SU-DHL-6 (cell line): ENCODE measurements around the gene KIRREL1.

Experiments
- H2AFZ ChIP-seq: fragments of 200-600 bp; sonication (generic); 2 replicates; pipeline ENCODE4 v1.6.1; 2014; ENCODE audit warnings: low read depth, mild to moderate bottlenecking, moderate library complexity, mixed read lengths, antibody characterized with exemption, low read length; ENCODE audit not compliant: severe bottlenecking
- H3F3A ChIP-seq: fragments of 200-600 bp; shearing (Covaris generic); 2 replicates; pipeline ENCODE4 v1.6.0; 2016; ENCODE audit warnings: antibody characterized with exemption, mild to moderate bottlenecking; ENCODE audit not compliant: insufficient read depth
- H3K27ac ChIP-seq: fragments of 200-600 bp; sonication (generic); 2 replicates; pipeline ENCODE4 v1.5.1; 2016; ENCODE audit warnings: low read depth, mild to moderate bottlenecking, low read length, moderate library complexity, mixed read lengths
- H3K27me3 ChIP-seq: fragments of 200-600 bp; sonication (generic), shearing (Covaris generic); 2 replicates; pipeline ENCODE4 v1.6.0; 2014; ENCODE audit warnings: mild to moderate bottlenecking, low read length
- H3K36me3 ChIP-seq: fragments of 200-600 bp; sonication (generic); 2 replicates; pipeline ENCODE4 v1.6.1; 2014; ENCODE audit warnings: mild to moderate bottlenecking, low read length, mixed read lengths
- H3K4me2 ChIP-seq: fragments of 300-600, 200-600 bp; shearing (Covaris generic), sonication (generic); 2 replicates; pipeline ENCODE4 v1.6.0; 2014; ENCODE audit warnings: low read length, low read depth, mild to moderate bottlenecking; ENCODE audit not compliant: poor library complexity, severe bottlenecking
- H3K4me3 ChIP-seq: fragments of 200-600 bp; sonication (generic); 2 replicates; pipeline ENCODE4 v1.5.1; 2014; ENCODE audit warnings: antibody characterized with exemption, low read length, mild to moderate bottlenecking, mixed read lengths; ENCODE audit not compliant: insufficient read depth, poor library complexity, severe bottlenecking
- H3K79me2 ChIP-seq: fragments of 200-600 bp; sonication (generic); 2 replicates; pipeline ENCODE4 v1.6.1; 2014; ENCODE audit warnings: mild to moderate bottlenecking, low read length, moderate library complexity; ENCODE audit not compliant: insufficient read depth
- H3K9ac ChIP-seq: fragments of 200-600 bp; sonication (generic); 2 replicates; pipeline ENCODE4 v1.7.0; 2014; ENCODE audit warnings: mild to moderate bottlenecking, low read length
- H3K9me2 ChIP-seq: fragments of 200-600 bp; sonication (generic); replicated peaks from 2 replicates; pipeline ENCODE4 v1.6.1; 2014; ENCODE audit warnings: low read length; ENCODE audit not compliant: insufficient read depth
- H3K9me3 ChIP-seq: fragments of 200-600 bp; sonication (generic); 2 replicates; pipeline ENCODE4 v1.6.1; 2014; ENCODE audit warnings: low read length, mixed read lengths; ENCODE audit not compliant: insufficient read depth
- H4K20me1 ChIP-seq: fragments of 200-600 bp; sonication (generic); 2 replicates; pipeline ENCODE4 v1.6.1; 2014; ENCODE audit warnings: low read depth, mild to moderate bottlenecking, antibody characterized with exemption, low read length, moderate library complexity, mixed read lengths
- EZH2phosphoT487 ChIP-seq: fragments of 200-600 bp; sonication (generic), shearing (Covaris generic); conservative IDR thresholded peaks from 2 replicates; pipeline ENCODE4 v1.6.1; 2018; ENCODE audit warnings: mild to moderate bottlenecking, antibody characterized with exemption, low read length, moderate library complexity, mixed read lengths
- TF ChIP-seq, protein P1 (sequence below): fragments of 200-600 bp; sonication (generic); IDR thresholded peaks from one replicate; pipeline ENCODE4 v1.5.1; 2017; ENCODE audit warnings: antibody characterized with exemption, mild to moderate bottlenecking, low read length, moderate library complexity; ENCODE audit not compliant: insufficient read depth, poor library complexity, severe bottlenecking

Gene KIRREL1

DNA sequence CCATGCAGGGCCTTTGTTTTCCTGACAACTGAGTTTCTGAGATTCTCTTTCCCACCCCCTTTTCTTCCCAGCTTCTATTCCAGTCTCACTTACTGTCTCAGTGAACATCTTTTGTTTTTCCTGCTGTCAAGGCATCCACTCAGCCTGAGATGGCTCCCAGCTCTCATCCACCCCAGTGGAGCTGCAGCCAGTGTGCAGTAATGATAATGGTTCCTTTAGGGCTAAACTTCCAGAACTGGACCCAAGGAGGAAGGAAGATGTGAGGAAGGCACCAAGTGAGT, 44.4 kb upstream of the KIRREL1 start:
- no peak for TF ChIP-seq EZH2phosphoT487
- TF ChIP-seq, protein P1, sequence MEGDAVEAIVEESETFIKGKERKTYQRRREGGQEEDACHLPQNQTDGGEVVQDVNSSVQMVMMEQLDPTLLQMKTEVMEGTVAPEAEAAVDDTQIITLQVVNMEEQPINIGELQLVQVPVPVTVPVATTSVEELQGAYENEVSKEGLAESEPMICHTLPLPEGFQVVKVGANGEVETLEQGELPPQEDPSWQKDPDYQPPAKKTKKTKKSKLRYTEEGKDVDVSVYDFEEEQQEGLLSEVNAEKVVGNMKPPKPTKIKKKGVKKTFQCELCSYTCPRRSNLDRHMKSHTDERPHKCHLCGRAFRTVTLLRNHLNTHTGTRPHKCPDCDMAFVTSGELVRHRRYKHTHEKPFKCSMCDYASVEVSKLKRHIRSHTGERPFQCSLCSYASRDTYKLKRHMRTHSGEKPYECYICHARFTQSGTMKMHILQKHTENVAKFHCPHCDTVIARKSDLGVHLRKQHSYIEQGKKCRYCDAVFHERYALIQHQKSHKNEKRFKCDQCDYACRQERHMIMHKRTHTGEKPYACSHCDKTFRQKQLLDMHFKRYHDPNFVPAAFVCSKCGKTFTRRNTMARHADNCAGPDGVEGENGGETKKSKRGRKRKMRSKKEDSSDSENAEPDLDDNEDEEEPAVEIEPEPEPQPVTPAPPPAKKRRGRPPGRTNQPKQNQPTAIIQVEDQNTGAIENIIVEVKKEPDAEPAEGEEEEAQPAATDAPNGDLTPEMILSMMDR, result no peak

DNA sequence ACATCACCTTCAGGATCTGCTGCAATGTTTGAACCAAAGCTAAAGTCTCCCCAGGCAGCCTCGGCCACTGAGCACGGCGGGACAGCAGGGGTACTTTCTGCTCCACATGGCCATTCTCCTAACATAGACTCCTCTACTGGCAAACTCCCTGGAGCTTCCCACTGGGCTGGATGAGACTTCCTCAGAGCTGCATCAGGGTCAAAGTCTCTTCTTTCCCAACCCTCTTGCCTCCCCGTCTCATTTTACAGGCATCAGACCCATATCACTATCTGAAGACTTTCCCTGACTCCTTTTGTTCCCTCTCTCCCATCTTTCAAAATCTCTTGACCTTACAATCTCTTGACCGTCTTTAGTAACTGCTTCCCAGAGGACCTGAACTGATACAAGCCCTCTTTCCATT, 42.2 kb upstream of the KIRREL1 start:
- Histone ChIP-seq H3K9ac (no peak overlapping the region), H3K36me3 (no peaks in the 10 kb centered on the region), H3F3A (no peaks in the 10 kb centered on the region), H3K27ac (no peak overlapping the region), H3K4me2 (no peak overlapping the region), H3K4me3 (no peak overlapping the region), H3K79me2 (no peaks in the 10 kb centered on the region), H3K27me3 (no peaks in the 10 kb centered on the region), H2AFZ (no peak overlapping the region), H3K9me2 (no peaks in the 10 kb centered on the region), H3K9me3 (no peaks in the 10 kb centered on the region), H4K20me1 (no peaks in the 10 kb centered on the region)
- TF ChIP-seq, protein P1, result no peak

More for the DNA sequence above, 44.4 kb upstream of the KIRREL1 start:
- no peaks in the 10 kb centered on the region for H3K9me2 ChIP-seq
- H2AFZ ChIP-seq, result no peak overlapping the region
- no peaks in the 10 kb centered on the region for H3K9me3 ChIP-seq
- no peaks in the 10 kb centered on the region for H3K79me2 ChIP-seq
- no peak overlapping the region for H3K4me2 ChIP-seq
- no peaks in the 10 kb centered on the region for H3F3A ChIP-seq
- no peak overlapping the region for H3K9ac ChIP-seq
- H3K4me3 ChIP-seq, result no peak overlapping the region
- H4K20me1 ChIP-seq, result no peaks in the 10 kb centered on the region
- H3K27ac ChIP-seq, result no peak overlapping the region
- no peaks in the 10 kb centered on the region for H3K36me3 ChIP-seq
- no peaks in the 10 kb centered on the region for H3K27me3 ChIP-seq

DNA sequence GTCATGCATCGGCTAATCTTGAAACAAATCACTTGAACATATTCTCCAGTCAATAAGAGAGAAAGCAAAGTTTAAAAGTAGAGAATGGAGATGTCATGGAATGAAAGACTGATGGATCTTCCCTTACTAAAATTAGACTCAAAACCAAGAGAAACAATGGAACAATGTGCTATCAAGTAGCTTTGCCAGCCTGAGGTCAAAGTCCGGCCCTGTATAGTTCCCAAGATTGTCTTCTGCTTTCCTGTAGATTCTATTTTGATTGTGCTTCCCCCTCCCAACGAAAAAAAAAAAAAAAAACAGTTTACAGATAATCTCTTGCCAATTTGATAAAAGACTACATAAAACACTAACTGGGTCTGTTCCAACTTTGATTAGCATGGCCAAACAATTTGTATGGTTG, 40.8 kb upstream of the KIRREL1 start:
- no peaks in the 10 kb centered on the region for H4K20me1 ChIP-seq
- no peak overlapping the region for H3K4me3 ChIP-seq
- no peaks in the 10 kb centered on the region for H3K27me3 ChIP-seq
- H3K27ac ChIP-seq, result no peak overlapping the region
- H2AFZ ChIP-seq, result no peak overlapping the region
- TF ChIP-seq, protein P1, result no peak
- no peak for TF ChIP-seq EZH2phosphoT487
- H3K4me2 ChIP-seq, result no peak overlapping the region
- no peaks in the 10 kb centered on the region for H3K36me3 ChIP-seq
- no peaks in the 10 kb centered on the region for H3K9me2 ChIP-seq
- no peaks in the 10 kb centered on the region for H3K9me3 ChIP-seq
- no peaks in the 10 kb centered on the region for H3F3A ChIP-seq
- no peak overlapping the region for H3K9ac ChIP-seq
- no peaks in the 10 kb centered on the region for H3K79me2 ChIP-seq

DNA sequence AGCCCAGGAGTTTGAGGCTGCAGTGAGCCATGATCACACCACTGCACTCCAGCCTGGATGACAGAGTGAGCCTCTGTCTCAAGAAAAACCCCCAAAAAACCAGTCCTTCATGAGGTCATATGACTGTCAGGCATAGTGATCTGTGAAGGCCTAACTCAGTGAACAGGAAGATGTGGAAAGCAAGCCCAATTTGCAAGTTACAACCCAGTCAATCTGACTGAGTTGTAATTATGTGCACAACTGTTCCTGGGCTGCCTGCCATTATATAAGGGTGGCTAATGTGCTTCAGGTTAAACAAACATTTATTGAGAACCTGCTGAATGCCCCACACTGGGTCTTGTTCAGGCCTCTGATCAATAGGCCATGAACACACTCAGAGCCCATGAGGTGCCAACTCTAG, 38.2 kb upstream of the KIRREL1 start:
- Histone ChIP-seq H3K4me2 (no peak overlapping the region), H3K27me3 (no peaks in the 10 kb centered on the region)

More for the DNA sequence above, 38.2 kb upstream of the KIRREL1 start:
- Histone ChIP-seq H2AFZ (no peak overlapping the region), H3K36me3 (no peaks in the 10 kb centered on the region), H3F3A (no peaks in the 10 kb centered on the region), H3K4me3 (no peak overlapping the region), H3K9me2 (no peaks in the 10 kb centered on the region), H4K20me1 (no peaks in the 10 kb centered on the region), H3K9me3 (no peaks in the 10 kb centered on the region), H3K9ac (no peak overlapping the region), H3K79me2 (no peaks in the 10 kb centered on the region), H3K27ac (no peak overlapping the region)
- TF ChIP-seq EZH2phosphoT487, result no peak
- TF ChIP-seq, protein P1, result no peak
